ENCODE measurements around the gene NAA40. TPM values are rescaled to one million over a fixed set of nuclear protein-coding genes. Genes with fewer than 3 reads are reported as not detected.

NAA40 gene
- total RNA-seq, 4 donors from 2014 or later, result 4.6 to 11.2 (median 7.4) TPM

- TF ChIP-seq CTCF (IDR thresholded peaks at IDR 0.05; ENCODE audit: low read depth), result no peak
These were observed 19.2 kb downstream of the NAA40 start for GRCh38 chr11:63958008-63958407.

- no peak for TF ChIP-seq CTCF (IDR thresholded peaks at IDR 0.05; ENCODE audit: low read depth)
These were observed 23.0 kb downstream of the NAA40 start for GRCh38 chr11:63961608-63962412.

- TF ChIP-seq CTCF (IDR thresholded peaks at IDR 0.05; ENCODE audit: low read depth), result no peak
These were observed 27.6 kb downstream of the NAA40 start for GRCh38 chr11:63966444-63966843.

GRCh38 chr11:63969461-63969860, 30.7 kb downstream of the NAA40 start:
- TF ChIP-seq CTCF (IDR thresholded peaks at IDR 0.05; ENCODE audit: low read depth), result no peak

GRCh38 chr11:63970902-63971301, 32.1 kb downstream of the NAA40 start:
- TF ChIP-seq CTCF (IDR thresholded peaks at IDR 0.05; ENCODE audit: low read depth), result no peak

- no peak for TF ChIP-seq CTCF (IDR thresholded peaks at IDR 0.05; ENCODE audit: low read depth)
These were observed 35.7 kb downstream of the NAA40 start, which contains the start of gene COX8A for GRCh38 chr11:63974259-63975143. COX8A (plus strand) TSS chr11:63974620; CDS start chr11:63974681, 61 bp downstream.
